ENCODE measurements around the gene OR5AU1.

The OR5AU1 gene

DNA sequence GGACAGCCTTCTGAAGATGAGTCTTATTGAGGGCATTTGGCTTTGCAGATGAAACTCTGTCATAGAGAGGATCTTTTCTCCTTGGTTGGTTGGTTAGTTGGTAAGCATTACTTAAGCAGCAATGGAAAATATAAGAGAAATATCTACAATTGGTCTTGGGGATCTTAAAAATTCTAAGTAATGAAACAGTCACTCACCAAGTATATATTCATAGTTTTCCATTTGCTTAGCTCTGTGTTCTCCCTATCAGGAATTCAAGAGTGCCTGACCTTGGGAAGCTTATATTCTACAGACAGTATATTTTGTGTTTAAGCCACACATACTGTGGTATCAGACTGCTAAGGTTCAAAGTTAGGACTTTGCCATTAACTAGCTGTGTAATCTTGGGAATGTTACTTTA, at the start of gene OR5AU1:
Gene OR5AU1 (minus strand): TSS at position 101 of the 400 bp plus-strand sequence. CDS start 191 bp downstream, outside the sequence.
- DNase-seq (ENCODE audit: low read depth), result no peak
- TF ChIP-seq, protein P1, sequence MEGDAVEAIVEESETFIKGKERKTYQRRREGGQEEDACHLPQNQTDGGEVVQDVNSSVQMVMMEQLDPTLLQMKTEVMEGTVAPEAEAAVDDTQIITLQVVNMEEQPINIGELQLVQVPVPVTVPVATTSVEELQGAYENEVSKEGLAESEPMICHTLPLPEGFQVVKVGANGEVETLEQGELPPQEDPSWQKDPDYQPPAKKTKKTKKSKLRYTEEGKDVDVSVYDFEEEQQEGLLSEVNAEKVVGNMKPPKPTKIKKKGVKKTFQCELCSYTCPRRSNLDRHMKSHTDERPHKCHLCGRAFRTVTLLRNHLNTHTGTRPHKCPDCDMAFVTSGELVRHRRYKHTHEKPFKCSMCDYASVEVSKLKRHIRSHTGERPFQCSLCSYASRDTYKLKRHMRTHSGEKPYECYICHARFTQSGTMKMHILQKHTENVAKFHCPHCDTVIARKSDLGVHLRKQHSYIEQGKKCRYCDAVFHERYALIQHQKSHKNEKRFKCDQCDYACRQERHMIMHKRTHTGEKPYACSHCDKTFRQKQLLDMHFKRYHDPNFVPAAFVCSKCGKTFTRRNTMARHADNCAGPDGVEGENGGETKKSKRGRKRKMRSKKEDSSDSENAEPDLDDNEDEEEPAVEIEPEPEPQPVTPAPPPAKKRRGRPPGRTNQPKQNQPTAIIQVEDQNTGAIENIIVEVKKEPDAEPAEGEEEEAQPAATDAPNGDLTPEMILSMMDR (IDR thresholded peaks at IDR 0.05; ENCODE audit: insufficient read depth, low read depth, low read length, missing control alignments), result no peak
- H3K4me3 ChIP-seq (ENCODE audit: low read depth, low read length), result no peak within 1 kb of the TSS

DNA sequence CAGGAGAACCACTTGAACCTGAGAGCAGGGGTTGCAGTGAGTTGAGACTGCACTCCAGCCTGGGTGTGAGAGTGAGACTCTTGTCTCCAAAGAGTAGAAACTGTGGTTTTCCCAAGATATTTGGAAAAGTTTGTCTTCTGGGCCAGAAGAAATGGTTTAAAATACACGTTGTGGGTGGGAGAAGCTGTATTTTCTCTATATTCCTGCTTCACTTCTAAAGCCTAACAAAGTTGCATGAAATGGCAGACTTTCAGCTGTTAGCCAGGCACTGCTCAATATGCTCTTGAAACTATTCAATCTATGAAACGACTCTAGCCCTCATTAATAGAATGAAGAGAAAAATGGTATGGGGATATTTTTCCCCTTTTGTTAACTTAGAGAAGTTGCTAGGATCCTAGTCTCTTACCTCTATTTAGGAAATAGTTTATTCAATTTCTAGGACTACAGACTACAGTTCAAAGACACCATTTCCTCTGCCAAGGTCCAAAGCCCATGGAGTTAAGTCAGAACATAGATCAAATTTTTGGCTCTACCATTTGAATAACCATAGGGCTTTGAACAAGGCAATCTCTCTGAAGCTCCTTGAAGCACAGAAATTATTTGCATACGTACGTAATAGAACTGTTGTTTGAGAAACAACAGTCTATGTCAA, 49.3 kb upstream of the OR5AU1 start:
- no peak overlapping the region for H3K4me3 ChIP-seq (ENCODE audit: low read depth, low read length)
- no peak for DNase-seq (ENCODE audit: low read depth)
- TF ChIP-seq, protein P1 (IDR thresholded peaks at IDR 0.05; ENCODE audit: insufficient read depth, low read depth, low read length, missing control alignments), result no peak

- H3K4me3 ChIP-seq (ENCODE audit: low read depth, low read length), result no peak overlapping the region
- DNase-seq (ENCODE audit: low read depth), result no peak
- TF ChIP-seq, protein P1 (IDR thresholded peaks at IDR 0.05; ENCODE audit: insufficient read depth, low read depth, low read length, missing control alignments), result no peak
These were observed 48.5 kb upstream of the OR5AU1 start for GRCh38 chr14:21204167-21205025.

DNA sequence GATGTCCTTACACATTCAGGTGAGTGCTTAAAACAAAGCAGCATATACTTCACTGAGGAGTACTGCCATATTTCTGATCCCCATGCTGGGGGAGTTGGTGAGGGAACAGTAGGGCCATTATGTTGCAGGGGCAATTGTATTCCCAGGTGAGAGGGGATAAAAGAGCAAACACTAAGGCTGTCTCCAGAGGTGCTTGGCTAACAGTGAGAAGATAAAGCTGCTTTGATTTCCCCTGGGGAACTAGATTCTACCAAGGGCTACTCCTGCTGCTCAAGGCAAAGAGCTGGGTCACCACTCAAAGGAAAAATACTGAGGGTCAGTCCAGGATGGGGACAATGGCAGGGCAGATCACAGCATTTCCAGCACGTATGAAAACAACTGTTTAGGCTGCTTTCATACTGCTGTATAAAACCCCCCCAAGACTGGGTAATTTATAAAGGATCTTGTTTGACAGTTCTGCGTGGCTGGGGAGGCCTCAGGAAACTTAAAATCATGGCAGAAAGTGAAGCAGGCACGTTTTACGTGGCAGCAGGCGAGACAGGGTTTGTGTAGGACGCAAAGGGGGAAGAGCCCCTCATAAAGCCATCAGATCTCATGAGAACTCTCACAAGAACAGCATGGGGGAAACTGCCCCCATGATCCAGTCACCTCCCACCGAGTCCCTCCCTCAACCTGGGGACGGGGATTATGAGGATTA, 47.8 kb upstream of the OR5AU1 start:
- H3K4me3 ChIP-seq (ENCODE audit: low read depth, low read length), result no peak overlapping the region
- DNase-seq (ENCODE audit: low read depth), result no peak
- TF ChIP-seq, protein P1 (IDR thresholded peaks at IDR 0.05; ENCODE audit: insufficient read depth, low read depth, low read length, missing control alignments), result no peak

GRCh38 chr14:21202463-21203358, 46.8 kb upstream of the OR5AU1 start:
- TF ChIP-seq, protein P1 (IDR thresholded peaks at IDR 0.05; ENCODE audit: insufficient read depth, low read depth, low read length, missing control alignments), result no peak
- H3K4me3 ChIP-seq (ENCODE audit: low read depth, low read length), result no peak overlapping the region
- no peak for DNase-seq (ENCODE audit: low read depth)
